Osteocyte (in vitro differentiated cells): ENCODE results near the gene RMI2. TPM values are rescaled to one million over a fixed set of nuclear protein-coding genes. Genes with fewer than 3 reads are reported as not detected.
A peak's percentile ranks its signal among the peaks of the same experiment; 100 is the strongest.

ENCODE experiments used
- DNase-seq: peaks from one replicate; pipeline ENCODE4 v3.0.0; 2021; ENCODE audit warnings: mixed read lengths; ENCODE audit not compliant: unreplicated experiment; ENCODE audit errors: extremely low spot score
- H3K27ac Mint-ChIP-seq: one replicate; pipeline ENCODE4 v1.8.0; 2021; ENCODE audit warnings: mild to moderate bottlenecking, mixed read lengths; ENCODE audit not compliant: unreplicated experiment
- H3K27me3 Mint-ChIP-seq: one replicate; pipeline ENCODE4 v1.8.0; 2021; ENCODE audit warnings: mixed read lengths; ENCODE audit not compliant: unreplicated experiment
- H3K36me3 Mint-ChIP-seq: one replicate; pipeline ENCODE4 v1.8.0; 2021; ENCODE audit warnings: mixed read lengths; ENCODE audit not compliant: unreplicated experiment
- H3K4me1 Mint-ChIP-seq: one replicate; pipeline ENCODE4 v1.8.0; 2021; ENCODE audit warnings: mixed read lengths; ENCODE audit not compliant: unreplicated experiment
- H3K4me3 Mint-ChIP-seq: one replicate; pipeline ENCODE4 v1.8.0; 2021; ENCODE audit warnings: mild to moderate bottlenecking, moderate library complexity, mixed read lengths; ENCODE audit not compliant: unreplicated experiment
- H3K9me3 Mint-ChIP-seq: one replicate; pipeline ENCODE4 v1.8.0; 2021; ENCODE audit warnings: mixed read lengths; ENCODE audit not compliant: unreplicated experiment
- CTCF ChIP-seq: fragments of 200-600 bp; sonication (generic); IDR thresholded peaks from 2 replicates; pipeline ENCODE4 v1.5.0; 2021; ENCODE audit warnings: antibody characterized with exemption, mild to moderate bottlenecking, moderate library complexity
- total RNA-seq: library from RNA; stranded (reverse); gene quantifications from 2 replicates; pipeline ENCODE4 v1.2.1, GENCODE V29; 2021

The RMI2 gene
- total RNA-seq, 1 donor from 2014 or later = 4.1 TPM

GRCh38 chr16:11355862-11356261 lies 10.6 kb downstream of the RMI2 start:
- H3K4me1 Mint-ChIP-seq = peaks cover 62% of the 10 kb centered on the region
- TF ChIP-seq CTCF = no peak
- DNase-seq = no peak
- H3K4me3 Mint-ChIP-seq = no peak overlapping the region
- H3K27ac Mint-ChIP-seq = peak overlapping the region; percentile 35
- no peaks in the 10 kb centered on the region for H3K27me3 Mint-ChIP-seq
- H3K9me3 Mint-ChIP-seq = no peaks in the 10 kb centered on the region
- no peaks in the 10 kb centered on the region for H3K36me3 Mint-ChIP-seq

- Mint-ChIP-seq H3K36me3 (no peaks in the 10 kb centered on the region), H3K4me1 (peaks cover 62% of the 10 kb centered on the region), H3K27ac (peak overlapping the region; percentile 80), H3K4me3 (no peak overlapping the region), H3K9me3 (no peaks in the 10 kb centered on the region), H3K27me3 (no peaks in the 10 kb centered on the region)
- TF ChIP-seq CTCF = peak; percentile 74
- no peak for DNase-seq
Observed at GRCh38 chr16:11356573-11357331, 11.5 kb downstream of the RMI2 start.

GRCh38 chr16:11358531-11358930 lies 13.3 kb downstream of the RMI2 start:
- DNase-seq = no peak
- Mint-ChIP-seq H3K36me3 (no peaks in the 10 kb centered on the region), H3K27ac (no peak overlapping the region), H3K4me1 (peaks cover 64% of the 10 kb centered on the region), H3K27me3 (no peaks in the 10 kb centered on the region), H3K4me3 (no peak overlapping the region), H3K9me3 (no peaks in the 10 kb centered on the region)
- no peak for TF ChIP-seq CTCF

GRCh38 chr16:11359370-11359769 lies 14.1 kb downstream of the RMI2 start:
- H3K27me3 Mint-ChIP-seq = no peaks in the 10 kb centered on the region
- H3K4me3 Mint-ChIP-seq = no peak overlapping the region
- H3K4me1 Mint-ChIP-seq = peaks cover 70% of the 10 kb centered on the region
- no peak for DNase-seq
- H3K36me3 Mint-ChIP-seq = no peaks in the 10 kb centered on the region
- H3K27ac Mint-ChIP-seq = peak overlapping the region; percentile 52
- no peak for TF ChIP-seq CTCF
- no peaks in the 10 kb centered on the region for H3K9me3 Mint-ChIP-seq

GRCh38 chr16:11360641-11361373 lies 15.5 kb downstream of the RMI2 start:
- no peak for TF ChIP-seq CTCF
- Mint-ChIP-seq H3K4me1 (peaks cover 74% of the 10 kb centered on the region), H3K9me3 (no peaks in the 10 kb centered on the region), H3K4me3 (no peak overlapping the region), H3K27ac (peak overlapping the region; percentile 49), H3K36me3 (no peaks in the 10 kb centered on the region), H3K27me3 (no peaks in the 10 kb centered on the region)
- DNase-seq = no peak
